RWPE1 (cell line): ENCODE data around the gene L3MBTL3.
"Not testable (repeated sequence)": the region's sequence is repeated elsewhere in the genome, so short reads cannot be mapped to it uniquely, and the experiment has no call there.

Experiments used
- CTCF ChIA-PET: fragments of 350-600 bp; sonication (Branson Sonifier 250); formaldehyde crosslinking; extraction: SDS; loops from one replicate; lab custom pipeline; 2021; lab: Yijun Ruan, JAX
- POLR2A ChIA-PET: fragments of 400-600 bp; formaldehyde crosslinking; extraction: SDS; loops from one replicate; lab custom pipeline; 2020; ENCODE audit warnings: antibody characterized with exemption; ENCODE audit not compliant: low non-redundant PET; lab: Yijun Ruan, JAX
- DNase-seq: peaks from one replicate; pipeline ENCODE4 v3.0.0; 2012; ENCODE audit warnings: low spot score
- H3K27ac ChIP-seq: fragments of 450-650 bp; 2 replicates; pipeline ENCODE4 v1.5.1; 2017
- CTCF ChIP-seq: fragments of 450-650 bp; conservative IDR thresholded peaks from 2 replicates; pipeline ENCODE4 v1.5.1; 2017; ENCODE audit warnings: low read depth, mild to moderate bottlenecking

The L3MBTL3 gene

GRCh38 chr6:130107710-130108109, 89.3 kb downstream of the L3MBTL3 start:
- TF ChIP-seq CTCF, result no peak
- POLR2A ChIA-PET, result no interaction called here
- no peak overlapping the region for H3K27ac ChIP-seq
- CTCF ChIA-PET, result interaction anchor here (0.7 kb wide), 2 partner anchors 160 to 704 kb away, joined by 3 read pairs; no protein-coding TSS in a partner anchor
- DNase-seq, result no peak

- POLR2A ChIA-PET, result no interaction called here
- DNase-seq, result no peak
- no peak for TF ChIP-seq CTCF
- CTCF ChIA-PET, result interaction anchor here (0.7 kb wide), 1 partner anchor 17 kb away, joined by 3 read pairs; no protein-coding TSS in a partner anchor
- no peak overlapping the region for H3K27ac ChIP-seq
Observed at GRCh38 chr6:130111031-130111430, 92.7 kb downstream of the L3MBTL3 start.

DNA sequence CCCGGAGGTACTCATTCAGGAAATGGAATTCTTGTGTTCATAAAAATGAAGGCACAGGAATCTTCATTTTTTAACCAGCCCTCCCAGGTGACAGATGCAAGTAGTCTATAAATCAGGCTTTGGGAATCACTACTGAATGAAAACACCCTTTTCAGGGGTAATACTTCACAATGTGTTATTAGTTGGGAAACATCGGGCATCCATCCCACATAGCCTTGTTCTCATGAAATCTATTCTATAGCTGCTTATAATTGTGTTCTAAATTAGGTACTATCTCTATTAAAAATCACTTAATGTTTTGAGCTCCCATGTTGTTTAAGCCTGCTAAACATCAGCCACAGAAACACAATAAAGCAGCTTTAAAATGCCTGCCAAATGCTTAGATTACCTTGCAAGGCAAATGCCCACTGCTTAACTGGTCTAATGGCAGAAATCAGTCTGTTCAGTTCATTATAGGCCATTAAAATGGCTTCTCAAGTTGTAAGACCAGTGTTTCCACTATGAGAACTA, 94.9 kb downstream of the L3MBTL3 start:
- H3K27ac ChIP-seq, result no peak overlapping the region
- ChIA-PET CTCF (no interaction called here), POLR2A (no interaction called here)
- DNase-seq, result no peak
- TF ChIP-seq CTCF, result no peak

DNA sequence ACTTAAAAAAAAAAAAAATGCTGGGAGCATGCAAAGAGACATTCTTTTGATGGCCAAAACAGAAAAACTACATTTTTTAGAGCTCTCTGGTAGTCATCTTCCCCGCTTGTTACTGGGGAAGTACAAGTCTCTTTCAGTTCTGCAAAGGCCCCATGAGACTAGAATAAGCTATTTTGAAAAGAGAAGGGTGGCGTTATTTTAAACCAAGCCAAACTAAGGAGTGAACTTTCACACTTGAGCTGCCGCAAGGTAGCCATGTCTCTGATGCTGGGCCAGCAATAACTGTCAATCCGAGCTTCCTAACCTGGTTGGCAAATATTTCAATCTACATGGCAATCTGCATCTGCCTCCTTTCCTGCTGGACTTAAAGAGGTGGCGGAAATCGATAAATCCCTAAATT, 96.7 kb downstream of the L3MBTL3 start:
- ChIA-PET POLR2A (no interaction called here), CTCF (interaction anchor here (0.6 kb wide), 1 partner anchor 18 kb away, joined by 3 read pairs; no protein-coding TSS in a partner anchor)
- no peak for DNase-seq
- TF ChIP-seq CTCF, result no peak
- no peak overlapping the region for H3K27ac ChIP-seq

DNA sequence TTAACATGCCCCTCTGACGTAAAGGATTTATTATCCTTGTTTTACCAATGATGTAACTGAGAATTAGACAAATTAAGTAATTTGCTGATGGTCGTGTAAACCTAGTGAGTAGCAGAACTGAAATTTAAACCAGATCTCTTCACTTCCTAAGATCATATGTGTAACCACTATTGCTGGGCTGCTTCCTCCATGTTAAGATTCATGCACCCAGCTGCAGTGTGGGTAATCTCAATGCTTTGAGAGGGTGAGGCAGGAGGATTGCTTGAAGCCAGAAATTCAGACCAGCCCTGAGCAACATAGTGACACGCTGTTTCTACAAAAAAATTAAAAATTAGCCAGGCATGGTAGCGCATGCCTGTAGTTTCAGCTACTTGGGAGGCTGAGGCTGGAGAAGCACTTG, 97.9 kb downstream of the L3MBTL3 start:
- POLR2A ChIA-PET, result no interaction called here
- no peak for TF ChIP-seq CTCF
- H3K27ac ChIP-seq, result no peak overlapping the region
- no peak for DNase-seq
- CTCF ChIA-PET, result interaction anchor here (0.7 kb wide), 1 partner anchor 178 kb away, joined by 3 read pairs; no protein-coding TSS in a partner anchor

GRCh38 chr6:130117187-130117701, 98.9 kb downstream of the L3MBTL3 start:
- H3K27ac ChIP-seq, DNase-seq, POLR2A ChIA-PET: not testable (repeated sequence)
- CTCF ChIA-PET, result interaction anchor here (0.6 kb wide), 1 partner anchor 139 kb away, joined by 3 read pairs; no protein-coding TSS in a partner anchor

- POLR2A ChIA-PET, result no interaction called here
- CTCF ChIA-PET, result no interaction called here
- DNase-seq, result no peak
- no peak overlapping the region for H3K27ac ChIP-seq
- TF ChIP-seq CTCF, result no peak
Observed at GRCh38 chr6:130118236-130118635, 99.9 kb downstream of the L3MBTL3 start.
